Breast epithelium (tissue), 3 donors: ENCODE measurements around the gene PLD5.

Experiments used
- CTCF ChIP-seq, 3 donors: fragments of 450-650 bp; IDR thresholded peaks; one replicate each; pipeline ENCODE4 v1.5.1; 2016 to 2017; ENCODE audit warnings: antibody characterized with exemption in 3 of 3, mild to moderate bottlenecking in 3 of 3, moderate library complexity in 3 of 3
- POLR2A ChIP-seq: fragments of 450-650 bp; IDR thresholded peaks from one replicate; pipeline ENCODE4 v1.6.1; 2016; ENCODE audit warnings: antibody characterized with exemption, mild to moderate bottlenecking, moderate library complexity
- POLR2AphosphoS5 ChIP-seq, 3 donors: sonication (generic); formaldehyde crosslinking; IDR thresholded peaks; one replicate each; pipeline ENCODE4 v1.6.1; 2017; ENCODE audit warnings: antibody characterized with exemption in 3 of 3

DNA sequence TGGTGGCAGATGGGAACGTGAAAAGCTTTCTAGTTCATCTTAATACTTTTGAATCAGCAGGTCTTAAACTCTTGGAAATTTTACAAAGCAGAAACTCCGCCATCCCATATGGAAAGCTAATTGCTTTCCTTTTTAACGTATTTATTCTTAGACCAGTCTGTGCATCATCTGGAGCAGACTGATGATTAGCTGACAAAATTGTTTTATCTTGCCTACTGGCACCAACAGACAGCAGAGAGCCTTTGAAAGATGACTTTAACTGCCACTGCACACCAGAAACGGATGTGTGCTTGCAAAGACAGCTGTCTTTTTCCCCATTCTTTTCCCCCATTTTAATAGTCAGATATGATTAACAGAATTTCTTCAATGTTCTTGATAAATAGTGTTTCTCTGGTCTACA is 97.0 kb downstream of the PLD5 start:
- TF ChIP-seq POLR2A (no peak), CTCF (IDR thresholded peaks at IDR 0.05) (no peak), POLR2AphosphoS5 (IDR thresholded peaks at IDR 0.05) (no peak)
